ENCODE measurements around the gene YBX3. TPM values are rescaled to one million over a fixed set of nuclear protein-coding genes. Genes with fewer than 3 reads are reported as not detected.

Gene YBX3
- total RNA-seq, 1 donor from 2014 or later = 334 TPM

GRCh38 chr12:10722502-10722904, 620 bp downstream of the YBX3 start:
- Mint-ChIP-seq H3K4me3 (ENCODE audit: unreplicated experiment) (peak overlapping the region; percentile 94), H3K27ac (ENCODE audit: unreplicated experiment) (peak overlapping the region; percentile 98), H3K27me3 (ENCODE audit: unreplicated experiment) (no peaks in the 10 kb centered on the region), H3K9me3 (ENCODE audit: unreplicated experiment) (no peaks in the 10 kb centered on the region), H3K4me1 (ENCODE audit: unreplicated experiment) (peaks cover 55% of the 10 kb centered on the region), H3K36me3 (ENCODE audit: unreplicated experiment) (no peaks in the 10 kb centered on the region)
- TF ChIP-seq CTCF (IDR thresholded peaks at IDR 0.05) = no peak
- DNase-seq (ENCODE audit: extremely low spot score, unreplicated experiment) = peak; percentile 85

GRCh38 chr12:10721651-10722501, 1.2 kb downstream of the YBX3 start:
- Mint-ChIP-seq H3K27me3 (ENCODE audit: unreplicated experiment) (no peaks in the 10 kb centered on the region), H3K36me3 (ENCODE audit: unreplicated experiment) (no peaks in the 10 kb centered on the region), H3K9me3 (ENCODE audit: unreplicated experiment) (no peaks in the 10 kb centered on the region), H3K4me1 (ENCODE audit: unreplicated experiment) (peaks cover 62% of the 10 kb centered on the region), H3K27ac (ENCODE audit: unreplicated experiment) (peak overlapping the region; percentile 98), H3K4me3 (ENCODE audit: unreplicated experiment) (peak overlapping the region; percentile 94)
- no peak for TF ChIP-seq CTCF (IDR thresholded peaks at IDR 0.05)
- DNase-seq (ENCODE audit: extremely low spot score, unreplicated experiment) = peak; percentile 95

GRCh38 chr12:10720974-10721650, 2.0 kb downstream of the YBX3 start:
- H3K4me3 Mint-ChIP-seq (ENCODE audit: unreplicated experiment) = peak overlapping the region; percentile 94
- H3K27ac Mint-ChIP-seq (ENCODE audit: unreplicated experiment) = peak overlapping the region; percentile 98
- no peaks in the 10 kb centered on the region for H3K27me3 Mint-ChIP-seq (ENCODE audit: unreplicated experiment)
- H3K36me3 Mint-ChIP-seq (ENCODE audit: unreplicated experiment) = no peaks in the 10 kb centered on the region
- TF ChIP-seq CTCF (IDR thresholded peaks at IDR 0.05) = no peak
- DNase-seq (ENCODE audit: extremely low spot score, unreplicated experiment) = no peak
- no peaks in the 10 kb centered on the region for H3K9me3 Mint-ChIP-seq (ENCODE audit: unreplicated experiment)
- peaks cover 69% of the 10 kb centered on the region for H3K4me1 Mint-ChIP-seq (ENCODE audit: unreplicated experiment)

- no peak for DNase-seq (ENCODE audit: extremely low spot score, unreplicated experiment)
- H3K9me3 Mint-ChIP-seq (ENCODE audit: unreplicated experiment) = no peaks in the 10 kb centered on the region
- peaks cover 8% of the 10 kb centered on the region for H3K36me3 Mint-ChIP-seq (ENCODE audit: unreplicated experiment)
- TF ChIP-seq CTCF (IDR thresholded peaks at IDR 0.05) = no peak
- peak overlapping the region; percentile 48 for H3K4me3 Mint-ChIP-seq (ENCODE audit: unreplicated experiment)
- peaks cover 74% of the 10 kb centered on the region for H3K4me1 Mint-ChIP-seq (ENCODE audit: unreplicated experiment)
- peak overlapping the region; percentile 98 for H3K27ac Mint-ChIP-seq (ENCODE audit: unreplicated experiment)
- H3K27me3 Mint-ChIP-seq (ENCODE audit: unreplicated experiment) = no peaks in the 10 kb centered on the region
Observed at GRCh38 chr12:10719482-10719881, 3.6 kb downstream of the YBX3 start.

- H3K27me3 Mint-ChIP-seq (ENCODE audit: unreplicated experiment) = no peaks in the 10 kb centered on the region
- no peaks in the 10 kb centered on the region for H3K9me3 Mint-ChIP-seq (ENCODE audit: unreplicated experiment)
- peak overlapping the region; percentile 97 for H3K27ac Mint-ChIP-seq (ENCODE audit: unreplicated experiment)
- peaks cover 18% of the 10 kb centered on the region for H3K36me3 Mint-ChIP-seq (ENCODE audit: unreplicated experiment)
- peaks cover 63% of the 10 kb centered on the region for H3K4me1 Mint-ChIP-seq (ENCODE audit: unreplicated experiment)
- H3K4me3 Mint-ChIP-seq (ENCODE audit: unreplicated experiment) = peak overlapping the region; percentile 74
- DNase-seq (ENCODE audit: extremely low spot score, unreplicated experiment) = no peak
- TF ChIP-seq CTCF (IDR thresholded peaks at IDR 0.05) = no peak
Observed at GRCh38 chr12:10718279-10718821, 4.8 kb downstream of the YBX3 start.

All from osteocyte (in vitro differentiated cells).